ENCODE results near the gene BLM. TPM values are rescaled to one million over a fixed set of nuclear protein-coding genes. Genes with fewer than 3 reads are reported as not detected.

Gene BLM
- total and polyA plus RNA-seq, 2 of the 8 experiments (the other 6 are each of a cell fraction or from before 2014, with no cell fraction given) = 15.2 to 46.7 TPM

GRCh38 chr15:90812958-90813265 is 95.8 kb downstream of the BLM start:
- Histone ChIP-seq H2BK5ac (ENCODE audit: low read depth, low read length) (no peak overlapping the region), H3K4me2 (ENCODE audit: insufficient read depth in 1 of 2, low read depth in 2 of 2, low read length in 2 of 2) (no peak overlapping the region), H4K5ac (ENCODE audit: insufficient read length, low read depth, low read length) (no peak overlapping the region), H3K23me2 (ENCODE audit: low read depth, low read length) (no peaks in the 10 kb centered on the region), H3K9ac (replicated peaks in 1 of 4; ENCODE audit: extremely low read depth in 1 of 4, low read depth in 3 of 4, low read length in 3 of 4) (no peak overlapping the region), H3K27ac (ENCODE audit: low read depth, low read length) (no peak overlapping the region), H3K4me1 (replicated peaks in 1 of 4; ENCODE audit: control insufficient read depth in 3 of 4, insufficient read depth in 4 of 4, low read length in 3 of 4) (peaks cover 12 to 20% (median 15%) of the 10 kb centered on the region in 4 experiments), H2AK5ac (ENCODE audit: low read depth, low read length) (0 out of 2 replicates have a peak overlapping the region, but pooled peaks have one; percentile 4), H2BK15ac (ENCODE audit: low read length) (no peak overlapping the region), H3K56ac (replicated peaks; ENCODE audit: insufficient read length, low read depth, low read length) (no peak overlapping the region), H2AFZ (ENCODE audit: low read length) (no peak overlapping the region), H3K4ac (replicated peaks; ENCODE audit: insufficient read length, low read depth, low read length) (no peak overlapping the region), H4K8ac (ENCODE audit: extremely low read depth, insufficient read depth, low read length) (no peak overlapping the region; the same call in 1 of the 2 replicates), H3K9me3 (ENCODE audit: insufficient read depth in 2 of 2, low read depth in 1 of 2, low read length in 1 of 2) (no peaks in the 10 kb centered on the region), H2BK120ac (replicated peaks; ENCODE audit: low read depth, low read length) (no peak overlapping the region), H3K23ac (ENCODE audit: insufficient read length) (no peak overlapping the region), H4K91ac (replicated peaks; ENCODE audit: insufficient read length, low read length) (no peak overlapping the region), H3K27me3 (replicated peaks in 1 of 4; ENCODE audit: control insufficient read depth in 3 of 4, extremely low read depth in 1 of 4, insufficient read depth in 3 of 4, low read length in 3 of 4) (no peaks in the 10 kb centered on the region), H4K20me1 (replicated peaks in 1 of 2; ENCODE audit: control insufficient read depth in 1 of 2, insufficient read depth in 2 of 2, low read length in 2 of 2) (no peaks in the 10 kb centered on the region), H3K4me3 (ENCODE audit: extremely low read depth in 1 of 4, insufficient read depth in 2 of 4, low read depth in 3 of 4, low read length in 4 of 4) (no peak overlapping the region), H3K79me2 (ENCODE audit: control insufficient read depth in 1 of 2, insufficient read depth in 2 of 2, low read length in 2 of 2) (no peaks in the 10 kb centered on the region), H2BK20ac (ENCODE audit: low read length) (no peak overlapping the region), H2BK12ac (ENCODE audit: low read depth, low read length) (no peak overlapping the region), H3K79me1 (ENCODE audit: low read depth, low read length) (no peaks in the 10 kb centered on the region), H3K36me3 (ENCODE audit: control insufficient read depth in 2 of 4, insufficient read depth in 4 of 4, low read length in 3 of 4) (peaks cover 9 to 59% (median 29%) of the 10 kb centered on the region in 4 experiments), H3K18ac (ENCODE audit: extremely low read depth, low read length) (no peak overlapping the region), H3K14ac (ENCODE audit: insufficient read length) (no peak overlapping the region)
- CTCF ChIA-PET (ENCODE audit: partially characterized antibody) = interaction anchor here (2.1 to 12.3 kb wide), 2 partner anchors 73 to 120 kb away, joined by 10 to 132 read pairs; partner anchors contain the start of genes FES and HDDC3
- FAIRE-seq = no peak
- 91% methylated on average over 6 of the region's 6 CpGs; no CpG with 5 or more reads in 1 of the 2 experiments for WGBS, 2 experiments (ENCODE audit: extremely low coverage in 1 of 2, insufficient coverage in 1 of 2, insufficient read length in 1 of 2, insufficient replicate concordance in 2 of 2, low coverage in 1 of 2, low lambda C conversion rate in 2 of 2, missing lambda C conversion rate in 1 of 2)
- DNase-seq (ENCODE audit: low read depth in 1 of 2, low spot score in 2 of 2) = no peak
- TF ChIP-seq TBP (IDR thresholded peaks at IDR 0.05; ENCODE audit: low read depth, low read length) (no peak), JUND (IDR thresholded peaks at IDR 0.05; ENCODE audit: low read length) (no peak), SP2 (IDR thresholded peaks at IDR 0.05; ENCODE audit: low read length) (no peak), FOSL1 (IDR thresholded peaks at IDR 0.05; ENCODE audit: insufficient read depth, low read depth, low read length) (no peak), POLR2A (IDR thresholded peaks at IDR 0.05; ENCODE audit: control extremely low read depth in 1 of 2, low read depth in 2 of 2, low read length in 2 of 2) (no peak), MAX (IDR thresholded peaks at IDR 0.05) (no peak), EZH2 (IDR thresholded peaks at IDR 0.05; ENCODE audit: low read depth, low read length, severe bottlenecking) (no peak), CTBP2 (IDR thresholded peaks at IDR 0.05; ENCODE audit: borderline replicate concordance, insufficient read depth, insufficient read length, low read length) (no peak), RBBP5 (IDR thresholded peaks at IDR 0.05; ENCODE audit: borderline replicate concordance, low read depth, low read length) (no peak), RXRA (IDR thresholded peaks at IDR 0.05; ENCODE audit: insufficient read depth, low read depth, low read length) (no peak)
- POLR2A ChIA-PET (ENCODE audit: partially characterized antibody) = no interaction called here

Data from H1 (cell line).